ENCODE measurements around the gene ICE2. TPM values are rescaled to one million over a fixed set of nuclear protein-coding genes. Genes with fewer than 3 reads are reported as not detected.

ICE2 gene
- total RNA-seq, 4 donors from 2014 or later: 5.8 to 19.0 (median 14.3) TPM

DNA sequence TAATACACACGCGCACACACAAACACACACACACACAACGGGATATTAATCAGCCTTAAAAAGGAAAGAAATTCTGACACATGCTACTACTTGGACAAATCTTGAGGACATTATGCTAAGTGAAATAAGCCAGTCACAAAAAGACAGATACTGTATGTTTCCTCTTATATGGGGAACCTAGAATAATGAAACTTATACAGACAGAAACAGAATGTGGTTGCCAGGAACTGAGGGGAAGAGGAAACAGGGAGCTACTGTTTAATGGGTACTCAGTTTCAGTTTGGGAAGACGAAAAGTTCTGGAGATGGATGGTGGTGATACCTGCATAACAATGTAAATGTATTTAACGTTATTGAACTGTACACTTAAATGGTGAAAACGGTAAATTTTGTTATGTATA is 20.2 kb downstream of the ICE2 start:
- Histone ChIP-seq H3K27ac (no peak overlapping the region), H3K9me3 (no peaks in the 10 kb centered on the region), H3K4me1 (no peaks in the 10 kb centered on the region), H3K27me3 (no peaks in the 10 kb centered on the region), H3K4me3 (no peak overlapping the region), H3K36me3 (peaks cover 0 to 20% of the 10 kb centered on the region in 2 donors)
- intact Hi-C loops (cut with DNase I; ENCODE audit: low total_unique reads): no loop called here
- ATAC-seq: no peak
- DNase-seq: no peak
- TF ChIP-seq, protein P1, sequence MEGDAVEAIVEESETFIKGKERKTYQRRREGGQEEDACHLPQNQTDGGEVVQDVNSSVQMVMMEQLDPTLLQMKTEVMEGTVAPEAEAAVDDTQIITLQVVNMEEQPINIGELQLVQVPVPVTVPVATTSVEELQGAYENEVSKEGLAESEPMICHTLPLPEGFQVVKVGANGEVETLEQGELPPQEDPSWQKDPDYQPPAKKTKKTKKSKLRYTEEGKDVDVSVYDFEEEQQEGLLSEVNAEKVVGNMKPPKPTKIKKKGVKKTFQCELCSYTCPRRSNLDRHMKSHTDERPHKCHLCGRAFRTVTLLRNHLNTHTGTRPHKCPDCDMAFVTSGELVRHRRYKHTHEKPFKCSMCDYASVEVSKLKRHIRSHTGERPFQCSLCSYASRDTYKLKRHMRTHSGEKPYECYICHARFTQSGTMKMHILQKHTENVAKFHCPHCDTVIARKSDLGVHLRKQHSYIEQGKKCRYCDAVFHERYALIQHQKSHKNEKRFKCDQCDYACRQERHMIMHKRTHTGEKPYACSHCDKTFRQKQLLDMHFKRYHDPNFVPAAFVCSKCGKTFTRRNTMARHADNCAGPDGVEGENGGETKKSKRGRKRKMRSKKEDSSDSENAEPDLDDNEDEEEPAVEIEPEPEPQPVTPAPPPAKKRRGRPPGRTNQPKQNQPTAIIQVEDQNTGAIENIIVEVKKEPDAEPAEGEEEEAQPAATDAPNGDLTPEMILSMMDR (IDR thresholded peaks at IDR 0.05 in 4 of 5, conservative IDR thresholded peaks at IDR 0.05 in 1 of 5): no peak
- TF ChIP-seq POLR2A (IDR thresholded peaks at IDR 0.05): no peak
- in situ Hi-C loops (cut with MboI; ENCODE audit: low sequenced_read_pairs in 4 of 4): loop anchor here in 1 of 4 donors (25.0 kb wide), 1 partner anchor 771 kb away; the partner anchor contains the start of gene BNIP2

DNA sequence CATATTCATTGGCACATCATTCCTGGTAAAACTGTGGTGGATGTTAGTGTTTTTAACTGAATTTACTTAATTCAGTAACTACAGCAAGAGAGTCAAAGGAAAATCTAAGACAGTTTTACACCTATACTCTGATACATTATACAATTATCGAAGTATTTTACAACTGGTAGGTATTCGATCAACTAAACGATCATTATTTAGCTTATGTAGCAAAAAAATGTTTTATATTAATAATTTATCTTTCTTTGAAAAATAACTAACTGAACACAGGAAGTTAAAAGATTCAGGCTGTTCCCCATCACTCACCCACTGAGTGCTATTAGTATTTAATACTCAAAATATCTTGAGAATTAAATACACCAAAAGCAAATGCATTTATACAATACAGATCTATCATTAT is 21.0 kb downstream of the ICE2 start:
- Histone ChIP-seq H3K27me3 (no peaks in the 10 kb centered on the region), H3K4me3 (no peak overlapping the region), H3K4me1 (no peaks in the 10 kb centered on the region), H3K27ac (no peak overlapping the region), H3K9me3 (no peaks in the 10 kb centered on the region), H3K36me3 (peaks cover 0 to 27% of the 10 kb centered on the region in 2 donors)
- TF ChIP-seq POLR2A (IDR thresholded peaks at IDR 0.05): no peak
- TF ChIP-seq, protein P1 (IDR thresholded peaks at IDR 0.05 in 4 of 5, conservative IDR thresholded peaks at IDR 0.05 in 1 of 5): no peak
- intact Hi-C loops (cut with DNase I; ENCODE audit: low total_unique reads): no loop called here
- in situ Hi-C loops (cut with MboI; ENCODE audit: low sequenced_read_pairs in 4 of 4): loop anchor here in 1 of 4 donors (25.0 kb wide), 1 partner anchor 771 kb away; the partner anchor contains the start of gene BNIP2
- ATAC-seq (no peak), DNase-seq (no peak)

DNA sequence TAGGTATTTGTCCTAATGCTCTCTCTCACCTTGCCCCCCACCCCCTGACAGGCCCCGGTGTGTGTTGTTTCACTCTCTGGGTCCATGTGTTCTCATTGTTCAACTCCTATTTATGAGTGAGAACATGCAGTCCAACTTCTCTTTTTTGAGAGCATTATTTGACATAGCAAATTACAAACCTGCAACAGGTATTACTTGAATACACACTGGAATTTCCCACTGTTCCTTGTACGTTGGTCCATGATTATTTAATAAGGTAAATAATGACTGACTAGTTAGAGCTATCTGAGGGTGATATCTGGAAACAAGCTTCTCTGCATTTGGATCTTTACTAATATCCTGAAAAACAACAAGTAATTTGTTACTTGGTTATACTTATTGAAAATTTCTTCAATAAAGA is 24.1 kb downstream of the ICE2 start:
- no peak overlapping the region for H3K4me3 ChIP-seq
- no peaks in the 10 kb centered on the region for H3K9me3 ChIP-seq
- no peak for ATAC-seq
- DNase-seq: no peak
- H3K4me1 ChIP-seq: no peaks in the 10 kb centered on the region
- H3K27ac ChIP-seq: no peak overlapping the region
- intact Hi-C loops (cut with DNase I; ENCODE audit: low total_unique reads): no loop called here
- in situ Hi-C loops (cut with MboI; ENCODE audit: low sequenced_read_pairs in 4 of 4): loop anchor here in 1 of 4 donors (25.0 kb wide), 1 partner anchor 768 kb away; the partner anchor contains the start of gene BNIP2
- TF ChIP-seq, protein P1 (IDR thresholded peaks at IDR 0.05 in 4 of 5, conservative IDR thresholded peaks at IDR 0.05 in 1 of 5): no peak
- TF ChIP-seq POLR2A (IDR thresholded peaks at IDR 0.05): no peak
- H3K36me3 ChIP-seq: peaks cover 0 to 52% of the 10 kb centered on the region in 2 donors
- H3K27me3 ChIP-seq: no peaks in the 10 kb centered on the region

DNA sequence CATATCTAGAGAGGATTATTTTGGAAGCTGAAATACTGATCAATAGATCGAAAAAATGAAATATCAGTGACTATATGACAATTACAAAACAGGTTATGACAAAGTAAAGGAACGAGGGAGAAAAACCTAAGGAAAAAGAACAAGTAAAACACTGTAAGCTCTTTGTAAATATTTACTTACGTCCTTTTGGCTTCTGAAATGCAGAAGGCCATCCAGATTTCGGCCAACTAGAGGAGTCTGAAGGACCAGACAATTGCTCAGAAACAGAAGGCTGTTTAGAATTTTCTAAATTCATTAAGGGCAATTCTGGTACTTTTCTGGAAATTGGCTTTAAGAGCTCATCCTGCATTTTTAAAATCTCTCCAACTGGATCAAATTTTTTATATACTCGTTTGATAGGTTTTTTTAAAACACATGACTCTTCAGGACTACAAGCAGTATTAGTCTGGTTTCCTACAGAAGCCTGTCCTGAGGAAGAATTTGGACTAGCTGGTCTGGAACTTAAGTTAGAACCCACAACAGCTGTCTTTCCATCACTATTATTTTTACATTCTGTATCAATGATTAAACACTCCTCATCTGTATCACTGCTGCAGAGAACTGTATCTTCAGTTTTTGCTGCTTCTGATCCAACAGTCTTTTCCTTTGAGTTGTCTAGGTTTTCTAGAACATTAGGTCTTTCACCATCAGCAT is 30.1 kb downstream of the ICE2 start:
- H3K36me3 ChIP-seq: peaks cover 0 to 57% of the 10 kb centered on the region in 2 donors
- intact Hi-C loops (cut with DNase I; ENCODE audit: low total_unique reads): no loop called here
- no peak for DNase-seq

More for the DNA sequence above, 30.1 kb downstream of the ICE2 start:
- no peaks in the 10 kb centered on the region for H3K27me3 ChIP-seq
- in situ Hi-C loops (cut with MboI; ENCODE audit: low sequenced_read_pairs in 4 of 4): loop anchor here in 2 of 4 donors (10.0 kb wide), 1 partner anchor 94 kb away; no protein-coding TSS in a partner anchor
- H3K4me1 ChIP-seq: no peaks in the 10 kb centered on the region
- TF ChIP-seq, protein P1 (IDR thresholded peaks at IDR 0.05 in 4 of 5, conservative IDR thresholded peaks at IDR 0.05 in 1 of 5): no peak
- no peak for TF ChIP-seq POLR2A (IDR thresholded peaks at IDR 0.05)
- H3K27ac ChIP-seq: no peak overlapping the region
- no peak overlapping the region for H3K4me3 ChIP-seq
- no peak for ATAC-seq
- no peaks in the 10 kb centered on the region for H3K9me3 ChIP-seq
